GM18907 (cell line): ENCODE measurements around the gene XYLB.
"Not testable (repeated sequence)": the region's sequence is repeated elsewhere in the genome, so short reads cannot be mapped to it uniquely, and the experiment has no call there.

Experiments used
- ATAC-seq: cut with Tn5 transposase; IDR thresholded peaks from one replicate; pipeline ENCODE4 v1.9.1; 2021; ENCODE audit warnings: mild to moderate bottlenecking, moderate library complexity; ENCODE audit not compliant: unreplicated experiment

The XYLB gene

DNA sequence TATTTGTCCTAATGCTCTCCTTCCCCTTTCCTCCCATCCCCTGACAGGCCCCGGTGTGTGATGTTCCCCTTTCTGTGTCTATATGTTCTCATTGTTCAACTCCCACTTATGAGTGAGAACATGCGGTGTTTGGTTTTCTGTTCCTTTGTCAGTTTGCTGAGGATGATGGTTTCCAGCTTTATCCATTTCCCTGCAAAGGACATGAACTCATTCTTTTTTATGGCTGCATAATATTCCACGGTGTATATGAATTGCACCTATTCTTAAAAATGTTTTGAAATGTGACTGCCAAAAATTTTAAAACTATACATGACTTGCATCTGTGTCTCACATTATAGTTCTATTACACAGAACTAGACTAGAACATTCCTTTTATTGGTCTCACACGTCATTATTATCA lies 25.9 kb upstream of the XYLB start:
- ATAC-seq = not testable (repeated sequence)

DNA sequence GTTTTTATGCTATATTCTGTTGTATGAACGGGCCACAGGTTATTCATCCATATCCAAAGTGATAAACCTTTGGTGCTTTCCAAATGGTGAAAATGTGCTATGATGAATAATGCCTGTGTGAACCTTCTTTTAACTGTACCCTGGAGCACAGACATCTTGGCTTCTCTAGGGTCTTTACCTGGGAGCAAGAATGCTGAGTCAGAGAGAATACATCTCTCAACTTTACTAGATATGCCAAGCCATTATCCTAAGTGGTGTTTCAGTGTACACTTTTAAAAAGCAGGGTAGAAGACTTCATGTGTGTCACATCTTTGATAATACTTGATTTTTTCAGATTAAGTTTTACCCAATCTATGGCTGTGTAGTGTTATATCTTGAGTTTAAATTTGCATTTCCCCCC lies 23.5 kb upstream of the XYLB start:
- ATAC-seq = no peak

DNA sequence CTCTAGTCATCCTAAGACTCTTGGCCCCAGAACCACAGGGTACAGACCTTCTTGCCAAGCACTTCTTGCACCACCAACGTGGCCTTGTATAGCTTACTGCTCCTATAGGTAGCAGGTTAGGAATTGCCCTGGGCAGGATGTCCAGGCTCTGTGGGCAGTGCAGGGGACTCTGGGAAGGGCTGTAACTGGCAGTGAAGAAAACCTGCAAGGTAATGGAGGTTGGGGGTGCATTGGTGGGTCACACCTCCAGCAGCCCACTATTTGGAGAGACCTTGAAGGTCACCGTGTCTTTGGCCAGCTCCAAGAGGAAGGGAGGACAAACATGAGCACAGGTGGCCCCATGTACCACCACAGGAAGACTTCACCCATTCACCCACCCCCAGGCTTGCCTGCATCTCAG lies 21.3 kb upstream of the XYLB start:
- no peak for ATAC-seq

DNA sequence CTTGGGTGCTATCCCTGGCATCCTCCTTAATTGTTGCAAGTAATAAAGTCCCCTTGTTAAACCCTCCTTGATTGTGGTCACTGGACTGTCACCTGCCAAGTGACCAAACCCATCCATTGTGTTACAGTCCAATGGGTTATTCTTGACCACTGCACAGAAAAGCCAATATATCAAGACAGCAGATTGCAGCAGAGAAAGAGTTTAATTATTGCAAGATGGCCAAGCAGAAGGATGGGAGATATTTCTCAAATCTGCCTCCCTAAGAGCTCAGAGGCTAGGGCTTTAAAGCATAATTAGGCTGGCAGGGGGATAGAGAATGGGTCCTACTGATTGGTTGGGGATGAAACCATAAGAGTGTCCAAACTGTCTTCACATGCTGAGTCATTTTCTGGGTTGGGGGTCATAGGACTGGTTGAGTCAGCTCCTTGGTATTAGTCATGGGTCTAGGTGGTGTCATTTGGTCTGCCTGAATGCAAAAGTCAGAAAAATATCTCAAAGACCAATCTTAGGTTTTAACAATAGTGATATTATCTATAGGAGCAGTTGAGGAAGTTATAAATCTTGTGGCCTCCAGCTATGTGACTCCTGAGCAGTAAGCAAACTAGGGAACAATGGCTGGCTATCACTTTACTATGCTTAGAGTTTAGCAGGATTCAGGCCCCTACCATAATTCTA lies 19.1 kb upstream of the XYLB start:
- no peak for ATAC-seq

DNA sequence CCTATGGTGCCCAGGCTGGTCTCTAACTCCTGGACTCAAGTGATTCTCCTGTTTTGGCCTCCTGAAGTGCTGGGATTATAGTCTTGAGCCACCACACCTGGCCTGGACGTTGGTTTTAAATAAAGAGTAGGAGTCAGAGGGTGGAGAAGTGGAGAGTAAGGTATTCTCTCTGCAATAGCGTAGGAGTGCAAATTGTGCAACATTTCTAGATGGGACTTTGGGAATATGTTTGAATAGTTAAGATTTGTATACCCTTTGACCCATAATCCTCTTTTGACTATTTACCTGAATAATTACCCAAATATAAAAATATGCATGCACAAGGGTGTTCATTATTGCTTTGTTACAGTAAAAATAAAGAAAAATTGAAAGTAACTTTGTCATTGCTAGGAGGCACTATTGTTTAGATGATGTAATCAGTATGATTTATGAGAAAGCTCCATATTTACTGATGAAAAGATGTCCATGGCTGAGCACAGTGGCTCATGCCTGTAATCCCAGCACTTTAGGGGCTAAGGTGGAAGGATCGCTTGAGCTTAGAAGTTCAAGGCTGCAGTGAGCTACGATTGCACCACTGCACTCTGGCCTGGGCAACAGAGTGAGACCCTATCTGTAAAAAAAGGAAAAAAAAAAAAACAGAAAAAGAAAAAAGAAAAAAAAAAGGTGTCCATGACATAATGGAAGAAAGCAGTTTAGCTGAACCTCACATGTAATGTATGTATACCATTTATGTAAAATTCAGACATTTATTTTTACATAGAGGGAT lies 15.1 kb upstream of the XYLB start:
- no peak for ATAC-seq

DNA sequence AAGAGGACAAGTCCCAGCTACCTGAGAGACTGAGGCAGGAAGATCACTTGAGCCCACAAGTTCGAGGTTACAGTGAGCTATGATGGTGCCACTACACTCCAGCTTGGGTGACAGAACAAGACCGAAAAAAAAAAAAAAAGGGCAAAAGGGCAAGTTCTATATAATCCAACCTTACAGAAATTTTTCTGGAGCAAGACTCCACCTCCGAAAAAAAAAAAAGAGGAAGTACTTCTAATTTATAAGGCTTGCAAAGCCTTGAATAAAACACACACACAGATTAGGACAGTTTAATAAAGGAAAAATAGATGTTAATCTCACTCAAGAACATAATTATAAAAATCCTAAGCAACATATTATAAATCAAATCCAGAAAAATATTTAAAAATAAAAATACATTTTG lies 14.4 kb upstream of the XYLB start:
- no peak for ATAC-seq

DNA sequence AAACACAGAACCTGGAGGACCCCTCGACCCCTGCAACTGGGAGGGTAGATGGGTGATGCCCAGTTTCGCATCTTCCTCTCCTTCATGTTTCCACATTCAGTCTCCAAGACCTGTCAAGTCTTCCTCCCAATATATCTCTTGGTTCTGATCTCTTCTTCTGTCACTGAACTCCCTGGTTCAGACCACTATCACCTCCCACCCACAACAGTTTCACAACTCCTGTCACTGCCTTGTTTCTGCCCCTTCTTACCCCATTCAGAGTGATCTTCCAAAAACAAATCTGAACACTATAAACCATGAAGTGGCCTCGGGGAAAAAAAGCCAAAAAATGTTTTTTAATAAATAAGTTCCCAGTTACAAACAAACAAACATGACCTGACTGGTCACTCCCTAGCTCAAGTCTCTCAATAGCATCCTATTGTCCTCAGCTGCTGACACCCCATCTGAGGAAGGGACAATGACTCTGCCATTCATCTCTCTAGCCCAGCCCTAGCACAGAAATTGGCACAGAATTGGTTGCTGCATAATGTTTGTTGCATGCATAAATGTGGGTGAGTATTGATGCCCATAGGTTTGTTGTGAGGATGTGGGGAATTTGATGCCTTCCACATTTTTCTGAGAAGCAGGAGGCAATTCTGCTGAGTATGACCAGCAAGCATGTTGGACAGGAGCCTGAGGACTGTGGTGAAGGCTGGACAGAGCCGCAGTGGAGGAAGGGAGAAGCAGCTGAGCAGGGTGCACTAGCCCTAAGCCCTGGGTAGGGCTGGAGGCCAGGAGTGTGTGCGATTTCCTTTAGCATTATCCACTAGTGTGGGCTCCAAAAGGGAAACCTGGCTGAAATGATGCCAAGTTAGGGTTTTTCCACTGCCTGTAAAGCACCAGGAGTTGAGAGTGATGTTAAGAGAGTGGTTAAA lies 12.2 kb upstream of the XYLB start:
- ATAC-seq = no peak

DNA sequence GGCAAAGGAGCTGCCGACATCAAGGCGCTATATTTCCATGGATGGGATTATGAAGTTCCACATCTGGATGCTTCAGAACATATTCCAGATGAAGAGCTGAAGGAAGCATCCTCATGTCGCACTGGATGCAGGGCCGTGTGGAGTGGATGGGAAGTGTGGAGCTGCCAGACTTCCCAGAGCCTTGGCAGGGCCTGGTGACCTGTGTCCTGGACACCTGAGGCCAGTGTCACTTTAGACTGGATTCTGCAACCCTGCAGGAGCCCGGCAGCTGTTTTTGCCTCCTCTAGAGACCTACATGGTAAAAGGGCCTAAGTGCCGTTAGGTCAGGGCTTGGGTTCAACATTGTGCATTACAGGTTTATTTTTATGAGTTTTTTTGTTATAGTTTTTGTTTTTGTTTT lies 11.3 kb upstream of the XYLB start:
- ATAC-seq = no peak

DNA sequence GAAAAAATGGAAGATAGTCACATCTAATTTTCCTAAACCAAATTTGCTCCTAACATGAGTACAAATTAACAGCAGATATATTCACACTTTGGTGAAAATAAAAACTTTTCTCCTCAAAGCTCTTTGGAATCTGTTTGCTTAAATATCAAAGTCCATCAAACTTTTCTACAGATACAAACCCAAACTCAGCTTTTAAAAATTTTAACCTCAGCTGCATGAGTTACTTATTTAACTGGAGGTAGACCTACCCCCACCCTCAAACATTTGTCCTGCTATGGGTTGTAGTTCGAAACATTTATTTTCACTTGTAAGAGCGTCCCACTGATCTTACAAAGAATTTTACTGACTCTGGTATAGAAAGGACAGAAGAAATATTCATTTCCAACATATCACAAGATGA lies 8.9 kb upstream of the XYLB start:
- ATAC-seq = no peak

DNA sequence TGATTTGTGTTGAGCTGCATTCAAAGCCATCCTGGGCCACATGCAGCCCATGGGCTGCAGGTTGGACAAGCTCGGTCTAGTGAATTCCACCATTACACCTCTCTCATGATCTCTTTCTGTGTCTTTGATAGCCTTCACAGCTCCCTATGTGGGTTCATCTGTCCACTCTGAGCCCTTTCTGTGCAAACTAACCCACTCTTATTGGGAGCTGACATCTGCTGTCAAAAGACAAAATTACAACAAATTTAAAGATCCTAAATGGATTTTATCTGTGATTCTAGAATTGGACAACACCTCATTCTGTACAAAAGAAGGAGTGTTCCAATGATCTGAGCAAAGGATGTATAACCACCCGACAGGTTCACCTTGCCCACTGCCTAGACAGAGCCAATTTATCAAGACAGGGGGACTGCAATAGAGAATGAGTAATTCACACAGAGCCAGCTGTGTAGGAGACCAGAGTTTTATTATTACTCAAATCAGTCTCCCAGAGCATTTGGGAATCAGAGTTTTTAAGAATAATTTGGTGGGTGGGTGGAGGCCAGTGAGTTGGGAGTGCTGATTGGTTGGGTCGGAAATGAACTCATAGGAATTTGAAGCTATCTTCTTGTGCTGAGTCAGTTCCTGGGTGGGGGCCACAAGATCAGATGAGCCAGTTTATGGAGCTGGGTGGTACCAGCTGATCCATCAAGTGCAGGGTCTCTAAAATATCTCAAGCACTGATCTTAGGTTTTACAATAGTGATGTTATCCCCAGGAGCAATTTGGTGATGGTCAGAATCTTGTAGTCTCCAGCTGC lies 2.6 kb upstream of the XYLB start:
- ATAC-seq = no peak

DNA sequence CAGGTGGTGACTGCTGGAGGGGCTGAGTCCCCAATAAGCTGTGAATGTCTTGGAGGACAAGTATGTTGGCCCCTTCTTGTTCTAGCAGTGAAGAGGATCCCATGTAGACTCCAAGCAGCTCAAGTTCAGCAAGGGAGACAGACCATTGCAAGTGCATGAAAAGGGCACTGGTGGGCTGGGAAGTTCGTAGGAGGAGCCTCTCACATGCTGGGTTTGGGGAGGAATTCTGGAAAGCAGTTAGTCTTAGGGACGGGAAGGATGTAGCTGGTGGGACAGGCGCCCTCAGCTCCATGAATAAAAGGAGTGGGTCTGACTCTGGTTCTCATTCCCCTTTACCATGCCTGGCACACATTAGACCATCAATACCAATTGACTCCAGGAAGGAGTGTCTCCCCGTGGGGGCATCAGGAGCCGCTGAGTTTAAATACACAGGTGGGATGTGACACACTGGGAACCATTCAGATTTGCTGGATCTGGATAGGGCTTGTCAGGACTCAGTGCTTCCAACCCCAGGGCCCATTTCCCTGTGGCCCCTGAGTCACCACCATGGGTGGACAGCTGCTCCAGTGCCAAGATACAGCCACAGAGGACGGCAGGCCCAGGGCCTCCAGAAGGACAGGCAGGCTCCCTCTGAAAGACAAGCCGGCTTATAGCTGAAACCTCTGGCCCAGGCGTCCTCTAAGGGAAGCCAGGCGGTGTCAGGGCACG lies 552 bp upstream of the XYLB start:
- ATAC-seq = no peak

DNA sequence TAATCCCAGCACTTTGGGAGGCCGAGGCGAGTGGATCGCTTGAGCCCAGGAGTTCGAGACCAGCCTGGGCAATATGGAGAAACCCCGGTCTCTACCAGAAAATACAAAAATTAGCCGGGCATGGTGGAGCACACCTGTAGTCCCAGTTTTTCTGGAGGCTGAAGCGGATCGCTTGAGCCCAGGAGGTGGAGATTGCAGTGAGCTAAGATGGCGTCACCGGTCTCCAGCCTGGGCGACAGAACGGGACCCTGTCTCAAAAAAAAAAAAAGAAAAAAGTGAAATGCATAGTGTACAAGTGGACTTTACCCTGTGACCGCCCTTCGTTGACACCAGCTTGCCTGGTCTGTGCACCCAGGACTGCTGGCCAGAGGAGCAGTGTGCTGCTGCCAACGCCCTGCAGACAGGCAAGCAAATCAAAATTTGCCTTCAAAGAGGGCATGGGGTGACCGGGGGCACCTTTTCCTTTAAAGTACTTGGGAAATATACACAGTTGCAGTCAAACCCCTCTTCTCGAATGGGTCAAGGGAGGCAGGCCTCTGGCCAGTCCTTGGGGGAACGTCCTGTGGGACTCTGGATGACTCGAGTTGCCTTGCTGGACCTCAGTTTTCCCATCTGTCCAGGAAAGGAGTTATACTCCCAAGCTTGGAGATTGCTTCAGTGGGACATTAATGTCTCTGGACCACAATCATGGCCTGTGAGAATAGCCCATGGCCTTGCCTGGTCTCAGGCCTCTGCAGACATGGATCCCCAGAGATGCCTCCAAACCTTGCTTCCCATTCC lies 1.0 kb downstream of the XYLB start:
- ATAC-seq = no peak

DNA sequence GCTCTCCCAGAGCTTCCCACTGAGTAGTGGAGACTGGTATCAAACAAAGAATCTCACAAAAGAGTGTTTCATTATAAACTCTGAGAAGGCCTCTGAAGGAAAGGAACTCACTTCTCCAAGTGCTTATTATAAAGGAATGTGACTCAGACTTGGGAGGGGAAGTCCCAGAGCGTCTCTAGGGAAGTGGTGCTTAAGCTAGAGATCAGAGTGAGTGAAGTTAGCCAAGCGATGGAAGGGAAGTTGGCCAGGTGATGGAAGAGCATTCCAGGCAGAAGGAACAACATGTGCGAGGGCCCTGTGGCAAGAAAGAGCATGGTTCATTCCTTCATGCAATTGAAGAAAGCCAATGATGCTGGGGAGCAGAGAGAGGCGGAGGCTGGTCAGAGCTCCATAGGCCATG lies 2.3 kb downstream of the XYLB start:
- no peak for ATAC-seq

DNA sequence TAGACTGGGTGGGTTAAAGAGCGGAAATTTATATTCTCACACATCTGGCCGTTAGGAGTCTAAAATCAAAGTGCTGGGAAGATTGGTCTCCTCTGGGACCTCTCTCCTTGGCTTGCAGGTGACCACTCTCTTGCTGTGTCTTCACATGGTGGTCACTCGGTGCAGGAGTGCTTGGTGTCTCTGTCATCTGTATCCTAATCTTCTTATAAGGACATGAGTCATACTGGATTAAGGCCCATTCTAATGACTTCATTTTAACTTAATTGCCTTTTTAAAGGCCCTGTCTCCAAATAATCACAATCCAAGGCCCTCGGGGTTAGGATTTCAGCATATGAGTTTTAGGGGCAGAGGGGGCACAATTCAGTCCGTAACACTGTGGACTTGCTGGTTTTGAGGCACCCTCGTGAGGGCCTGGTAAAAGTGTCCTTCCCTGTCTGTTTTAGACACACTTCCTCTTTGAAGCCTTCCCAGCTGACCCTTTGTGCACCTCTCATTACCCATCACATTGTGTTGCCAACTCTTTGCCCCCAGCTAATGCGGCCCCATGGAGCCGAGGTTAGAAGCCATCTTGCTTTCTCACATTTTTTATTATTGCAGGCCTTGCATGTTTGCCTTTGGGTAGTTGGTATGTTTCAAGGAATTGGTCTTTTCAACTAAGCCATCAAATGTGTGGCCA lies 3.2 kb downstream of the XYLB start:
- no peak for ATAC-seq

DNA sequence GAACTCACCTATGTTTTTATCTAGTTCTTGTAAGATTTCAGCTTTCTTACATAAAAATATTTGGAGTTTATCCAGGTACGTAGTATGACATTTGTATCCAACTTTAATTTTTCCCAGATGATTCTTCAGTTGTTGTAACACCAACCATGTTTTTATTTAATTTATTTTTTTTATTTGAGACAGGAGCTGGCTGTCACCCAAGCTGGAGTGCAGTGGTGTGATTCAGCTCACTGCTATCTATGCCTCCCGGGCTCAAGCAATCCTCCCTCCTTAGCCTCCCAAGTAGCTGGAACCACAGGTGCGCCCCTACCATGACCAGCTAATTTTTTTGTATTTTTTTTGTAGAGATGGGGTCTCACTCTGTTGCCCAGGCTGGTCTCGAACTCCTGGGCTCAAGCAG lies 6.6 kb downstream of the XYLB start:
- ATAC-seq = no peak

DNA sequence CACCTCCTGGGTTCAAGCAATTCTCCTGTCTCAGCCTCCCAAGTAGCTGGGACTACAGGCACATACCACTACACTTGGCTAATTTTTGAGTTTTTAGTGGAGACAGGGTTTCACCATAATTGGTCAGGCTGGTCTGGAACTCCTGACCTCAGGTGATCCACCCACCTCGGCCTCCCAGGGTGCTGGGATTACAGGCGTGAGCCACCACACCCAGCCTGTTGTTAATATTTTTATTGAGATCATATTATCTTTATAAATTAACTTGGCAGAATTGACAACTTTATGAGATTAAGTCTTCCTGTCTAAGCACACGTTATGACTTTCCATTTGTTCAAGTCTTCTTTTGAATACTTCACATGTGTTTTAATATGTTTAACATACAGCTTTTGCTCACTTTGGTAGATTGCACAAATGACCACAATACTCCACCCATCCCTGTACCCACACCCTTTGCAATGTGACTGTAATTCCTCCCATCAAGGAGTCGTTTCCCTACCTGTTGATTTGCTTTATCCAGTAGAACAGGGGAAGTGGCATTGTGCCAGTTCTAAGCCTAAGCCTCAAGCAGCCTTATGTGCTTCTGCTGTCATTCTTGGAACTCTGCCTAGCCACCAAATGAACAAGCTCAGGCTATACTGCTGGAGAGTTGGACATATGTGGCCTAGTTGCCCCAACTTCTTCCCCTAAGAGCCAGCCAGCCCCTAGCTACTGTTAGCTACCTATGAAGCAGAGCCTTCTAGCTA lies 8.2 kb downstream of the XYLB start:
- no peak for ATAC-seq

DNA sequence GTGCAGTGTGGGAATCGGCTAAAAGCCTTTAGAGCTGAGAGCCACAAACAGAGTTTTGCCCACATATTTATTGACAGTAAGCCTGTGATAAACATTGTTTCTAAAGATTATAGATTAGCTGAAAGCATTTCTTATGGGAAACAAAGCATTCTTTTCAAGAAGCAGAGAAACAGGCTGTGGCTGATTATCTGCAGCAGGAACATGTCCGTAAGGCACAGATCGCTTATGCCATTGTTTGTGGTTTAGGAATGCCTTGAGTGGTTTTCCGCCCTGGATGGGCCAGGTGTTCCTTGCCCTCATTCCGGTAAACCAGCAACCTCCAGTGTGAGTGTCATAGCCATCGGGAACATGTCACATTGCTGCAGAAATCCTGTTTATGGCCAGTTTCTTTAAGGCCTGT lies 12.5 kb downstream of the XYLB start:
- ATAC-seq = no peak

DNA sequence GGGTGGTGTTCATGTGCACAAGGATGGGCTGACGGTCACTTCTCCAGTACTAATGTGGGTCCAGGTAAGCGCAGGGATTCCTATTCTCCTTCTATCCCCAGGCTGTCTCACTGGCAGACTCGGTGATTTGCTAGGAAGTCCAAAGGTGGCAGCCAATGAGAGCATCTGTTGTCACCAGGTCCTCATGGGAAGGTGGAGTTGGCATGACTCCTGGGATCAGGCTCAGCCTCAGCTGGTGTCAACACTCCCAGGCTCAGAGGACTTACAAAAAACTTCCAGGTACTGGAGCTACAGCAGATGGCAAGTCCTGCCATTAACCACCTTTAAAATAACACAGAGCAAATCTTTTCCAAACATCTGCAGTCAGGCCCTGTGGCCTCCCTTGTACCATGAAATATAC lies 13.8 kb downstream of the XYLB start:
- ATAC-seq = no peak
